SJSA1 (cell line): Measurements from ENCODE around the gene MBD3. TPM values are rescaled to one million over a fixed set of nuclear protein-coding genes. Genes with fewer than 3 reads are reported as not detected.
"Not testable (repeated sequence)": the region's sequence is repeated elsewhere in the genome, so short reads cannot be mapped to it uniquely, and the experiment has no call there.

Experiments used
- DNase-seq, 2 experiments: peaks; one replicate each; pipeline ENCODE4 v3.0.0-alpha.2; 2015 to 2020; ENCODE audit warnings: low spot score in 2 of 2, low read depth in 1 of 2
- H3K27ac ChIP-seq: fragments of 250-450 bp; sonication (Bioruptor Pico); 2 replicates; pipeline ENCODE4 v1.5.1; 2020; ENCODE audit warnings: mild to moderate bottlenecking, moderate library complexity
- H3K27me3 ChIP-seq: fragments of 250-450 bp; sonication (Bioruptor Pico); replicated peaks from 2 replicates; pipeline ENCODE4 v1.5.1; 2020; ENCODE audit warnings: mild to moderate bottlenecking, moderate library complexity
- H3K36me3 ChIP-seq: fragments of 250-450 bp; sonication (Bioruptor Pico); 2 replicates; pipeline ENCODE4 v1.5.1; 2020; ENCODE audit warnings: mild to moderate bottlenecking
- H3K4me1 ChIP-seq: fragments of 250-450 bp; sonication (Bioruptor Pico); replicated peaks from 2 replicates; pipeline ENCODE4 v1.6.1; 2021; ENCODE audit warnings: mild to moderate bottlenecking
- H3K4me3 ChIP-seq: fragments of 250-450 bp; sonication (Bioruptor Pico); 2 replicates; pipeline ENCODE4 v1.5.1; 2020; ENCODE audit warnings: mild to moderate bottlenecking
- H3K9me3 ChIP-seq: fragments of 250-450 bp; sonication (Bioruptor Pico); replicated peaks from 2 replicates; pipeline ENCODE4 v1.5.1; 2020; ENCODE audit warnings: mild to moderate bottlenecking
- total RNA-seq: library from RNA; depleted of rRNA; stranded (reverse); fragments of >200 nt; shearing (Covaris generic); gene quantifications from 2 replicates; pipeline ENCODE4 v1.2.3, GENCODE V29; 2014

The MBD3 gene
- total RNA-seq, 1 experiment from 2014 or later: 130 TPM

GRCh38 chr19:1549332-1549945 lies 43.2 kb downstream of the MBD3 start:
- no peaks in the 10 kb centered on the region for H3K9me3 ChIP-seq
- H3K27me3 ChIP-seq: peaks cover 10% of the 10 kb centered on the region
- DNase-seq: no peak
- H3K36me3 ChIP-seq: 0 out of 2 replicates have a peak, but pooled peaks cover 5% of the 10 kb centered on the region
- H3K4me1 ChIP-seq: no peaks in the 10 kb centered on the region
- H3K4me3 ChIP-seq: no peak overlapping the region
- no peak overlapping the region for H3K27ac ChIP-seq

DNA sequence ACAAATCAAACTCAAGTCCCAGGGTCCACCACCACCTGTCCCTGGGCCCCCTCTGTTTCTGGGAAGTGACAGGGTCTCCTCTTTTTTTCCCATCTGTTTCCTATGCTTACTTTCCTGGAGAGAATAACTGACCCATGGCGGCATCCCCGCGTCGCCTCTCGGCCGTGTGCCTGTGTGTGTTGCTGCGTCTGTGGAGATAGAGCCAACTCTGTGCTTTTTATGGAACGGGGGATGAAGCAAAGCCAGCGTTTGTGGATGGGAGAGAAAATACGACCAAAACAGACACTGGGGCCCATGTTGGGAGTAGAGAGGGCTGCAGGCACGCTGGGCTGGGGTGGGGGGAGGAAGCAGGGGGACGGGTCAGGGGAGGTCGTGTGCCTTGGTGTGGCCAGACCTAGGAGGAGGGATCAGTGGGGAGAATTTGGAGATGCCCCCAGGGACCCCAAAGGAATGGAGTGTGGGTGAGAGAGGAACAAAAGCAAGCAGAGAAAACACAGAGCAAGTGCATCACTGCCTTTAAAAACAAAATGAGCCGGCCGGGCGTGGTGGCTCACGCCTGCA lies 52.2 kb downstream of the MBD3 start:
- no peaks in the 10 kb centered on the region for H3K9me3 ChIP-seq
- peaks cover 36% of the 10 kb centered on the region for H3K27me3 ChIP-seq
- no peak for DNase-seq
- no peak overlapping the region for H3K4me3 ChIP-seq
- no peaks in the 10 kb centered on the region for H3K36me3 ChIP-seq
- H3K4me1 ChIP-seq: no peaks in the 10 kb centered on the region
- H3K27ac ChIP-seq: no peak overlapping the region

- not testable (repeated sequence) for DNase-seq, H3K4me1 ChIP-seq, H3K27ac ChIP-seq, H3K9me3 ChIP-seq, H3K36me3 ChIP-seq, H3K4me3 ChIP-seq
- H3K27me3 ChIP-seq: peaks cover 33% of the 10 kb centered on the region
These were observed 52.9 kb downstream of the MBD3 start for GRCh38 chr19:1539749-1540148.

DNA sequence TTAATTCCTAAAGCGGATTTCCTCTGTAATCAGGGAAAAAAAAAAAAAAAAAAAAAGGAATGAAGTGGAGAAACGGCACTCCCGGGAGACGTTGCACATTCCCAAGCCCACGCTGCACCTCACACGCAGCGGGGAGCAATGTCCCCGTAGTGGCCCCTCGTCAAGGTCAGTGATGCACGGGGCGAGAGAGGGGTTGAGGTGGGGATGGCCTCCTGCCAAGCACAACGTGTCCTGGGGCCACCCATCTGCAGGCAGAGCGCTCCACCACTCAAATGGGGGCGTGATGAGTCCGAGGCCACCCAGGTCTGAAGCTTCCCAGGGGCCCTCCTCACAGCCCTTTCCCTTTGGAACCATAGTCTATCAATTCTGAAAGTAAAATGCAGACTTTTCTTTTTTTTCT lies 53.7 kb downstream of the MBD3 start:
- DNase-seq: no peak
- Histone ChIP-seq H3K27ac (no peak overlapping the region), H3K9me3 (no peaks in the 10 kb centered on the region), H3K4me3 (no peak overlapping the region), H3K27me3 (peaks cover 30% of the 10 kb centered on the region), H3K36me3 (no peaks in the 10 kb centered on the region), H3K4me1 (no peaks in the 10 kb centered on the region)

DNA sequence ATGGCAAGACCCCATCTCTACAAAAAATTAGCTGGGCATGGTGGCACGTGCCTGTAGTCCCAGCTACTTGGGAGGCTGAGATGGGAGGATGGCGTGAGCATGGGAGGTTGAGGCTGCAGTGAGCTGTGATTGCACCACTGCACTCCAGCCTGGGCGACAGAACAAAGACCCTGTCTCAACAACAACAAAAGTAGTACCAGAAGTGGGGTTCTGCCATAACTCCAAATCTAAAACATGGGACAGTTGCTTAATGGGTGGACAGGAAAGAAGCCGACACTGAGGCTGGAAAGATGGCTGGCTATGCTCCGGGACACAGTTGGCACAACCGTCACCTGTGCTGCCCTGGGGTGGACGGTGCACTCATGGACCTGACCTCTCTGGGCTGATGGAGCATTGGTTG lies 57.0 kb downstream of the MBD3 start:
- H3K27me3 ChIP-seq: peaks cover 30% of the 10 kb centered on the region
- H3K9me3 ChIP-seq, H3K4me1 ChIP-seq, H3K4me3 ChIP-seq, DNase-seq, H3K36me3 ChIP-seq, H3K27ac ChIP-seq: not testable (repeated sequence)

GRCh38 chr19:1534972-1535371 lies 57.7 kb downstream of the MBD3 start:
- no peak overlapping the region for H3K27ac ChIP-seq
- DNase-seq: no peak
- no peak overlapping the region for H3K4me3 ChIP-seq
- H3K9me3 ChIP-seq: no peaks in the 10 kb centered on the region
- no peaks in the 10 kb centered on the region for H3K4me1 ChIP-seq
- peaks cover 23% of the 10 kb centered on the region for H3K27me3 ChIP-seq
- H3K36me3 ChIP-seq: no peaks in the 10 kb centered on the region

GRCh38 chr19:1533510-1534150 lies 59.0 kb downstream of the MBD3 start:
- DNase-seq: no peak
- Histone ChIP-seq H3K4me1 (no peaks in the 10 kb centered on the region), H3K27me3 (peaks cover 20% of the 10 kb centered on the region), H3K36me3 (no peaks in the 10 kb centered on the region), H3K27ac (no peak overlapping the region), H3K9me3 (no peaks in the 10 kb centered on the region), H3K4me3 (no peak overlapping the region)

DNA sequence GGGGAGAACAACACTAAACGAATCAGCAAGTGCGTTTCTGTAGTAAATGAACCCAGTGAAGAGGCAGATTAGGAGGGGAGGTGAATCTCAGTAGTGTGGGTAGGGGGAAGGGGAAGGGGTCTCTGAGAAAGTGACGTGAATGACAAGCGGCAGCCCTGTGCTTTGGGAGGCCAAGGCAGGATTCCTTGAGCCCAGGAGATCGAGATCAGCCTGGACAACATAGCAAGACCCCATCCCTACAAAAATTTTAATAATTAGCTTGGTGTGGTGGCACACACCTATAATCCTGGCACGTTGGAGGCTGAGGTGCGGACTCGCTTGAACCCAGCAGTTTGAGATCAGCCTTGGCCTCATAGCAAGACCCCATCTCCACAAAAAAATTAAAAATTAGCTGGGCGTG lies 60.7 kb downstream of the MBD3 start:
- Histone ChIP-seq H3K9me3 (no peaks in the 10 kb centered on the region), H3K4me3 (no peak overlapping the region), H3K27ac (no peak overlapping the region), H3K36me3 (no peaks in the 10 kb centered on the region), H3K4me1 (no peaks in the 10 kb centered on the region), H3K27me3 (peaks cover 13% of the 10 kb centered on the region; the same call in 1 of the 2 replicates)
- no peak for DNase-seq

GRCh38 chr19:1531587-1531986 lies 61.1 kb downstream of the MBD3 start:
- no peak overlapping the region for H3K27ac ChIP-seq
- peaks cover 13% of the 10 kb centered on the region; the same call in 1 of the 2 replicates for H3K27me3 ChIP-seq
- no peak for DNase-seq
- no peaks in the 10 kb centered on the region for H3K36me3 ChIP-seq
- H3K4me1 ChIP-seq: no peaks in the 10 kb centered on the region
- no peak overlapping the region for H3K4me3 ChIP-seq
- H3K9me3 ChIP-seq: no peaks in the 10 kb centered on the region

DNA sequence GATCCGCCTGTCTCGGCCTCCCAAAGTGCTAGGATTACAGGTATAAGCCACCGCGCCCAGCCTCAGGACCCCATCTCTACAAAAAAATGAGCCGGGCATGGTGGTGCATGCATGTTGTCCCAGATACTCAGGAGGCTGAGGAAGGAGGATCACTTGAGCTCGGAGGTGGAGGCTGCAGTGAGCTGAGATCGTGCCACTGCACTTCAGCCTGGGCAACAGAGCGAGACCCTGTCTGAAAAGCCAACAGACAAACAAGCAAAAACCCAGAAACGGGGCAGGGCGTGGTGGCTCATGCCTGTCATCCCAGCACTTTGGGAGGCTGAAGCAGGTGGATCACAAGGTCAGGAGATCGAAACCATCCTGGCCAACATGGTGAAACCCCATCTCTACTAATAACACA lies 61.8 kb downstream of the MBD3 start:
- not testable (repeated sequence) for H3K4me3 ChIP-seq, H3K9me3 ChIP-seq, H3K36me3 ChIP-seq, H3K4me1 ChIP-seq, H3K27ac ChIP-seq, DNase-seq
- peaks cover 16% of the 10 kb centered on the region for H3K27me3 ChIP-seq

- no peak overlapping the region for H3K27ac ChIP-seq
These were observed 63.2 kb downstream of the MBD3 start for GRCh38 chr19:1529430-1529816.

GRCh38 chr19:1528596-1529429 lies 63.9 kb downstream of the MBD3 start:
- Histone ChIP-seq H3K27me3 (peaks cover 35% of the 10 kb centered on the region), H3K36me3 (no peaks in the 10 kb centered on the region), H3K27ac (no peak overlapping the region), H3K9me3 (no peaks in the 10 kb centered on the region), H3K4me3 (no peak overlapping the region), H3K4me1 (no peaks in the 10 kb centered on the region)
- no peak for DNase-seq

More at GRCh38 chr19:1529430-1529816, 63.2 kb downstream of the MBD3 start:
- DNase-seq: no peak
- H3K27me3 ChIP-seq: peaks cover 30% of the 10 kb centered on the region
- H3K9me3 ChIP-seq: no peaks in the 10 kb centered on the region
- H3K36me3 ChIP-seq: no peaks in the 10 kb centered on the region
- no peak overlapping the region for H3K4me3 ChIP-seq
- no peaks in the 10 kb centered on the region for H3K4me1 ChIP-seq

DNA sequence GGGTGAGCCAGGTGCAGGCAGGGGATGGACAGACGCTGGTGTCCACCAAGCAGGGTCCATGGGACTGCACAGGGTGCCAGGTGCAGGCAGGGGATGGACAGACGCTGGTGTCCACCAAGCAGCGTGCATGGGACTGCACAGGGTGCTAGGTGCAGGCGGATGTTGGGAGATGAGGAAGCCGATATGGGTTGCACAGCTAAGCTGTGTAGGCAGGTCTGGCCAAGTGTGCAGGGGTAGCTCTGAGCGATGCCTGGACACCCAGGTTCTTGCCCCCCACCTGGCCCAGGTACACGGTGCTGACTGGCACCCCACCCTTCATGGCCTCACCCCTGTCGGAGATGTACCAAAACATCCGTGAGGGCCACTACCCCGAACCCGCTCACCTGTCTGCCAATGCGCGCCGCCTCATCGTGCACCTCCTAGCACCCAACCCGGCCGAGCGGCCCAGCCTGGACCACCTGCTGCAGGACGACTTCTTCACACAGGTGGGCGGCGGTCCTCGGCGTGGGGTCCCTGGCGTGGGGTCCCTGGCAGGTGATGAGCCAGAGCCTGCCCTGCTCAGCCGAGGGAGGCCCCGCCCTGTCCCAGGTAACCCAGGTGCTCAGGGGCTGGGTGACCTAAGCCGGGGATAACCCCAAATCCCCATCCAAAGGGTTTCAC lies 64.9 kb downstream of the MBD3 start:
- H3K36me3 ChIP-seq: no peaks in the 10 kb centered on the region
- H3K27me3 ChIP-seq: peaks cover 41% of the 10 kb centered on the region
- no peaks in the 10 kb centered on the region for H3K4me1 ChIP-seq
- H3K27ac ChIP-seq: no peak overlapping the region
- H3K9me3 ChIP-seq: no peaks in the 10 kb centered on the region
- DNase-seq: no peak
- H3K4me3 ChIP-seq: no peak overlapping the region
